ENCODE results near the gene FOXC1. TPM values are rescaled to one million over a fixed set of nuclear protein-coding genes. Genes with fewer than 3 reads are reported as not detected.

FOXC1 gene
- total RNA-seq, 4 donors from 2014 or later = 8.7 to 19.7 (median 16.8) TPM

DNA sequence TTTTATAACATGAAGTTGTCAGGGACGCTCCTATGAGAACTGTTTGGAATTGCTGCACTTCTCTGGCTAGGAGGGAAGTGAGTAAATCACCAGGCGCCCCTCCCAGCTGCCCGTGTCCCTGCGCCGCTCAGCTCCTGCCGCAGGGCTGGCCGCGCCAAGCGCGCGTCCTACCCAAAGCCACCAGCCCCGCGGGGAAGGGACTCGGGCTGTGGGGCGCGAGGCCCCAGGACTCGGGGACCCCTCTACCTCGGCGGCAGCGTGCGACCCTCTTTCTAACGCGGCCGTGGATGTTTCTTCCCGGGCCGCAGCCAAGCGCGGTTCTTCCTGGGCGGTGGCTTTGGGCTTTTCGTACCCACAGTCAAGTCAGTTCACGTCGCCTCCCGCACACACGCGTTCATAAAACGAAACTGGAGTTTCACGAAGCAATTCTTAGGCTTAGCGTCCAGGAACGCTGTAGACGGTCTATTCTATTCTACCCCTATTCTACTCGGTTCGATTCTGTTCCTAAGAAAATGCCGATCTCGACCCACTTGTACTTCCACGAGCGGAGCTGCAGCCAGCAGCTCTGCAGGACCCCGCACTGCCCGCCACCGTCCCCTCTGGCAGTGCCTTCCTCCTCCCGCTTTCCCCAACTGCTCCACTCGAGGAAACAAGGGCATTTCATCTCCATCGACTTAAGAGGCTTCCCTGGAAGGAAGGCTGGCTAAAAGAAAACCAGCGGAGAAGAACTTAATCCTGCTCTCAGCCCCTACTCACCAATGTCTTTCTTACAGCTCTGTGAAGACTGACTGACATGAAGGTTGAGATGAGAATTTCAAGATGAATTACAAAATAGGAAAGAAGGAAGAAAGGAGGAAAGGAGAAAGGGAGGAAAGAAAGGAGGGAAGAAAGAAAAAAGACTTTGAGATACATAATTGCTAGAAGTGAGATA lies 15.4 kb downstream of the FOXC1 start:
- TF ChIP-seq EP300 (IDR thresholded peaks at IDR 0.05) (no peak), POLR2AphosphoS5 (IDR thresholded peaks at IDR 0.05) (peak in 1 of 2 donors; percentile 44), POLR2A (IDR thresholded peaks at IDR 0.05; ENCODE audit: low read depth) (no peak)
- TF ChIP-seq, protein P1, sequence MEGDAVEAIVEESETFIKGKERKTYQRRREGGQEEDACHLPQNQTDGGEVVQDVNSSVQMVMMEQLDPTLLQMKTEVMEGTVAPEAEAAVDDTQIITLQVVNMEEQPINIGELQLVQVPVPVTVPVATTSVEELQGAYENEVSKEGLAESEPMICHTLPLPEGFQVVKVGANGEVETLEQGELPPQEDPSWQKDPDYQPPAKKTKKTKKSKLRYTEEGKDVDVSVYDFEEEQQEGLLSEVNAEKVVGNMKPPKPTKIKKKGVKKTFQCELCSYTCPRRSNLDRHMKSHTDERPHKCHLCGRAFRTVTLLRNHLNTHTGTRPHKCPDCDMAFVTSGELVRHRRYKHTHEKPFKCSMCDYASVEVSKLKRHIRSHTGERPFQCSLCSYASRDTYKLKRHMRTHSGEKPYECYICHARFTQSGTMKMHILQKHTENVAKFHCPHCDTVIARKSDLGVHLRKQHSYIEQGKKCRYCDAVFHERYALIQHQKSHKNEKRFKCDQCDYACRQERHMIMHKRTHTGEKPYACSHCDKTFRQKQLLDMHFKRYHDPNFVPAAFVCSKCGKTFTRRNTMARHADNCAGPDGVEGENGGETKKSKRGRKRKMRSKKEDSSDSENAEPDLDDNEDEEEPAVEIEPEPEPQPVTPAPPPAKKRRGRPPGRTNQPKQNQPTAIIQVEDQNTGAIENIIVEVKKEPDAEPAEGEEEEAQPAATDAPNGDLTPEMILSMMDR (IDR thresholded peaks at IDR 0.05) = no peak
- H3K9me3 ChIP-seq = no peaks in the 10 kb centered on the region
- WGBS = 10% methylated on average over 36 of the region's 53 CpGs
- peak overlapping the region; percentile 57 to 77 (median 63) for H3K4me3 ChIP-seq
- intact Hi-C loops (cut with DNase I) = no loop called here
- no peaks in the 10 kb centered on the region for H3K36me3 ChIP-seq
- peaks cover 0 to 56% (median 6%) of the 10 kb centered on the region in 4 donors for H3K27me3 ChIP-seq
- H3K4me1 ChIP-seq = peaks cover 7 to 42% (median 32%) of the 10 kb centered on the region in 4 donors
- peak overlapping the region; percentile 53 to 78 (median 73) for H3K27ac ChIP-seq (replicated peaks in 1 of 4)
- no peak for DNase-seq (ENCODE audit: extremely low spot score)

DNA sequence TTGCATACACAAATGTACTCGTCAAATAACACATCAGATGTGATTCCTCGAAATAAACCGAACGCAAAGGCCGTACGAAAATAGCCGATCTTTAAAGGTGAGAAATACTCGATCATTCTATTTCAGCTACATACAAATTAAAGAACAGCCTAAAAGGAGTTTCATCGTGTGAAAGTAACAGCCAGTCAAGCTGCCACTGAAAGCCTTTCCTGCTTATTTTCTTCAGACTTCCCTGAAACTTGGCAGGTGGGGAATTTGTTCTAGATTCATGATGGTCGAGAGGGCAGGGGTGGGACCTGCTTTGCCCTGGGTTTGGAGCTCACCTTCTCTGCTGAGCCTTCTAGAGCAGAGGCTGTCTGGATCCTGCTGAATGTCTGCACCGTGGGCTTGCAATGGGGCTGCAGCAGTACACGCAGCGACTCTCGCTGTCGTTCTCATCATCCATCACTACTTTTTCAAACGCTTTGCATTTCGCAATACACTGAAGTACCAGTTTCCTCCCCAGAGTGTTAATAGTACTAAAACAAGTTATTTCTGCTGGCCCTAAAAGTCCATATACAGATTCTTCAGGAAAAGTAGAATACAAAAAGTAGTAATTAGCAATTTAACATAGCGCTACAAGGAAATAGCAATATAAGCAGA lies 16.2 kb downstream of the FOXC1 start:
- Histone ChIP-seq H3K27me3 (peaks cover 0 to 48% (median 4%) of the 10 kb centered on the region in 4 donors), H3K36me3 (no peaks in the 10 kb centered on the region), H3K4me1 (peaks cover 7 to 38% (median 27%) of the 10 kb centered on the region in 4 donors), H3K27ac (replicated peaks in 1 of 4) (peak overlapping the region in 2 of 4 donors; percentile 76 to 78), H3K9me3 (no peaks in the 10 kb centered on the region), H3K4me3 (peak overlapping the region; percentile 57 to 77 (median 63))
- 46% methylated on average over 18 of the region's 18 CpGs for WGBS
- DNase-seq (ENCODE audit: extremely low spot score) = no peak
- no peak for TF ChIP-seq POLR2A (IDR thresholded peaks at IDR 0.05; ENCODE audit: low read depth)
- no peak for TF ChIP-seq POLR2AphosphoS5 (IDR thresholded peaks at IDR 0.05)
- TF ChIP-seq EP300 (IDR thresholded peaks at IDR 0.05) = no peak
- TF ChIP-seq, protein P1 (IDR thresholded peaks at IDR 0.05) = no peak
- intact Hi-C loops (cut with DNase I) = no loop called here

DNA sequence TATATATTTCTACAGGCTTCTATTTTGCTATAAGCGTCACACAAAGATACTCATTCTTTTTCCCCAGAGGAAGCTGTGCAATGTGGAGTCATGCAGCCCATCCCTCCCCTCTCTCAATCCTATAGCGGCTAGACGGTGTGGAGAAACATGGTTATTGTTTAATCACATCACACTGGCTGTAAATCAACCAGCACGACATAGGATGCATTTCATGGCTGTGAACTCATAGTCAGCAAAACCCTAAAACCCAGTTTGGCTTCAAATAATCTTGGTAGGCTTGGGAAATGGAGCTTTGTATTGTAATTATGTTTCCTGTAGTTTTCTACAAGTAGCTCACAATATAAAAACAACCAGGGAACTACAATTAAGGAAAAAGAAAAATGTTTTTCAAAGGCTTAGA lies 16.8 kb downstream of the FOXC1 start:
- Histone ChIP-seq H3K4me1 (peaks cover 7 to 38% (median 27%) of the 10 kb centered on the region in 4 donors), H3K4me3 (no peak overlapping the region), H3K27me3 (peaks cover 0 to 43% (median 4%) of the 10 kb centered on the region in 4 donors), H3K36me3 (no peaks in the 10 kb centered on the region), H3K9me3 (no peaks in the 10 kb centered on the region), H3K27ac (replicated peaks in 1 of 4) (peak overlapping the region in 1 of 4 donors; percentile 16)
- 68% methylated on average over 4 of the region's 4 CpGs for WGBS
- intact Hi-C loops (cut with DNase I) = no loop called here
- DNase-seq (ENCODE audit: extremely low spot score) = no peak
- TF ChIP-seq POLR2A (IDR thresholded peaks at IDR 0.05; ENCODE audit: low read depth) = no peak
- TF ChIP-seq EP300 (IDR thresholded peaks at IDR 0.05) = no peak
- no peak for TF ChIP-seq POLR2AphosphoS5 (IDR thresholded peaks at IDR 0.05)
- TF ChIP-seq, protein P1 (IDR thresholded peaks at IDR 0.05) = no peak

DNA sequence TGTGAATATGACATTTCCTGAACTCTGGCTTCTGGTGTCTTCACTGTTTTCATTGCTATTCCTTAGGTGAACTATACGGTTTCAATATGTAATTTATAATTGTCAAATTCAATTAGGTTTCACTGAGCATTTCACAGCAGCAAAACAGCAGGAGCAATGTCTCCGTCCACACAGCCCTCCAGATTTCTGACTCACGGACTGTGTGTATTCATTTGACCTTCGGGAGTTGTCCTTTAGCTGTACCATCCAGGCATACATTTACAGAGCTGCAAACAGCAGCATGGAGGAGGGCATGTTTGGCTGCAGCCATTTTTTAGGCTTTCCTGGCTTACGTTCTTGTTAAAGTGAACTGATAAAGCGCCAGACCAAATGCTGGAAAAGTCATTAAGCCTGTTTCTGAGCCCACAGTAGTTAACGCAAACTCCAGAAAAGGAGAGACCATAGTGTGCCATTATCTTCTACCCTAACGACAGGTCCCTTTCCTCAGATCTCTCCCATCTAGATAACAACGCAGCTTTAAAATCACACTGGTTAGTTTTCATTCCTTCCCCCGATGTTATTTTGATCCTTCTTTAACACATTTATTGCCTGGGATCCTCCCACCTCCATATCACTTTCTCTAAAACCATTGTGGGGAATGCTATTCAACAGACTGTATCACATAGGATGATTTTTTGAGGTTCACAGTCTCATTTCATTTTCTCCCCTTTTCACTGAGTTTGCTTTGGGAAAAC lies 18.3 kb downstream of the FOXC1 start:
- intact Hi-C loops (cut with DNase I) = no loop called here
- Histone ChIP-seq H3K27me3 (peaks cover 0 to 42% (median 4%) of the 10 kb centered on the region in 4 donors), H3K36me3 (no peaks in the 10 kb centered on the region), H3K4me3 (no peak overlapping the region), H3K9me3 (no peaks in the 10 kb centered on the region), H3K4me1 (peaks cover 7 to 38% (median 27%) of the 10 kb centered on the region in 4 donors), H3K27ac (replicated peaks in 1 of 4) (no peak overlapping the region)
- DNase-seq (ENCODE audit: extremely low spot score) = no peak
- 72% methylated on average over 10 of the region's 10 CpGs for WGBS
- no peak for TF ChIP-seq POLR2AphosphoS5 (IDR thresholded peaks at IDR 0.05)
- TF ChIP-seq EP300 (IDR thresholded peaks at IDR 0.05) = no peak
- TF ChIP-seq POLR2A (IDR thresholded peaks at IDR 0.05; ENCODE audit: low read depth) = no peak
- TF ChIP-seq, protein P1 (IDR thresholded peaks at IDR 0.05) = no peak
